H9 (cell line): ENCODE measurements around the gene CNDP1. TPM values are rescaled to one million over a fixed set of nuclear protein-coding genes. Genes with fewer than 3 reads are reported as not detected.

ENCODE experiments used
- DNase-seq: peaks from one replicate; pipeline ENCODE4 v3.0.0-alpha.2; 2017
- H2AFZ ChIP-seq: one replicate; pipeline ENCODE4 v1.6.1; 2013; ENCODE audit warnings: mild to moderate bottlenecking, low read length, control low read depth, moderate library complexity
- H2AK5ac ChIP-seq: 2 replicates; pipeline ENCODE4 v1.6.1; 2013; ENCODE audit warnings: low read length, control low read depth, mixed read lengths; ENCODE audit not compliant: insufficient read length
- H2BK120ac ChIP-seq: one replicate; pipeline ENCODE4 v1.6.1; 2013; ENCODE audit warnings: low read depth, mild to moderate bottlenecking, low read length, control low read depth, inconsistent platforms; ENCODE audit not compliant: poor library complexity, severe bottlenecking
- H2BK12ac ChIP-seq: 2 replicates; pipeline ENCODE4 v1.6.1; 2013; ENCODE audit warnings: low read length, control low read depth, mixed read lengths, low read depth; ENCODE audit not compliant: insufficient read length
- H2BK15ac ChIP-seq: 2 replicates; pipeline ENCODE4 v1.6.1; 2013; ENCODE audit warnings: low read depth, low read length, control low read depth
- H2BK20ac ChIP-seq: one replicate; pipeline ENCODE4 v1.6.1; 2013; ENCODE audit warnings: low read depth, mild to moderate bottlenecking, low read length, control low read depth, inconsistent platforms; ENCODE audit not compliant: poor library complexity, severe bottlenecking
- H2BK5ac ChIP-seq: 2 replicates; pipeline ENCODE4 v1.6.1; 2013; ENCODE audit warnings: low read length, control low read depth, mixed read lengths; ENCODE audit not compliant: insufficient read length
- H3K14ac ChIP-seq: 2 replicates; pipeline ENCODE4 v1.6.1; 2013; ENCODE audit warnings: low read length, control low read depth; ENCODE audit not compliant: insufficient read depth
- H3K18ac ChIP-seq: 2 replicates; pipeline ENCODE4 v1.6.1; 2013; ENCODE audit warnings: low read depth, mild to moderate bottlenecking, mixed read lengths, low read length, control low read depth; ENCODE audit not compliant: insufficient read length
- H3K23ac ChIP-seq: 2 replicates; pipeline ENCODE4 v1.6.1; 2013; ENCODE audit warnings: low read length, control low read depth, mixed read lengths, low read depth; ENCODE audit not compliant: insufficient read length
- H3K23me2 ChIP-seq: 2 replicates; pipeline ENCODE4 v1.6.1; 2013; ENCODE audit warnings: low read depth, mild to moderate bottlenecking, mixed read lengths, low read length, control low read depth; ENCODE audit not compliant: insufficient read length, poor library complexity, severe bottlenecking
- H3K27ac ChIP-seq: 2 replicates; pipeline ENCODE4 v1.5.1; 2013; ENCODE audit warnings: low read length, control low read depth, mixed read lengths, low read depth; ENCODE audit not compliant: insufficient read length
- H3K27me3 ChIP-seq: 2 replicates; pipeline ENCODE4 v1.6.1; 2013; ENCODE audit warnings: low read length, control low read depth, inconsistent platforms; ENCODE audit not compliant: insufficient read depth
- H3K4ac ChIP-seq: 2 replicates; pipeline ENCODE4 v1.6.1; 2013; ENCODE audit warnings: low read depth, mild to moderate bottlenecking, control low read depth, inconsistent platforms, low read length, moderate library complexity
- H3K4me1 ChIP-seq: 2 replicates; pipeline ENCODE4 v1.6.1; 2013; ENCODE audit warnings: low read length, control low read depth, inconsistent platforms; ENCODE audit not compliant: insufficient read depth
- H3K4me2 ChIP-seq: 2 replicates; pipeline ENCODE4 v1.6.1; 2013; ENCODE audit warnings: low read length, control low read depth, mixed read lengths; ENCODE audit not compliant: insufficient read length, insufficient read depth
- H3K56ac ChIP-seq: 2 replicates; pipeline ENCODE4 v1.6.1; 2013; ENCODE audit warnings: low read depth, mild to moderate bottlenecking, mixed read lengths, low read length, control low read depth; ENCODE audit not compliant: insufficient read length
- H3K79me1 ChIP-seq: 2 replicates; pipeline ENCODE4 v1.6.1; 2013; ENCODE audit warnings: low read depth, mild to moderate bottlenecking, moderate library complexity, low read length, control low read depth, inconsistent platforms; ENCODE audit not compliant: insufficient read depth, poor library complexity, severe bottlenecking
- H3K79me2 ChIP-seq: 2 replicates; pipeline ENCODE4 v1.6.1; 2013; ENCODE audit warnings: low read length, control low read depth, inconsistent platforms; ENCODE audit not compliant: insufficient read depth
- H3K9ac ChIP-seq: 2 replicates; pipeline ENCODE4 v1.6.1; 2013; ENCODE audit warnings: low read length, control low read depth, mixed read lengths; ENCODE audit not compliant: insufficient read length; ENCODE audit errors: extremely low read depth
- H3K9me3 ChIP-seq: one replicate; pipeline ENCODE4 v1.6.1; 2013; ENCODE audit warnings: low read depth, low read length, inconsistent platforms; ENCODE audit not compliant: control insufficient read depth
- H3T11ph ChIP-seq: one replicate; pipeline ENCODE4 v1.6.1; 2013; ENCODE audit warnings: mild to moderate bottlenecking, low read length, control low read depth, inconsistent platforms
- H4K20me1 ChIP-seq: one replicate; pipeline ENCODE4 v1.6.1; 2013; ENCODE audit not compliant: control insufficient read depth, insufficient read length, insufficient read depth
- H4K5ac ChIP-seq: 2 replicates; pipeline ENCODE4 v1.6.1; 2013; ENCODE audit warnings: low read depth, mild to moderate bottlenecking, mixed read lengths, low read length, control low read depth; ENCODE audit not compliant: insufficient read length
- H4K8ac ChIP-seq: replicated peaks from 2 replicates; pipeline ENCODE4 v1.6.1; 2013; ENCODE audit warnings: low read length, control low read depth, mixed read lengths, low read depth; ENCODE audit not compliant: insufficient read length
- H4K91ac ChIP-seq: 2 replicates; pipeline ENCODE4 v1.6.1; 2013; ENCODE audit warnings: low read depth, mild to moderate bottlenecking, moderate library complexity, mixed read lengths, low read length, control low read depth; ENCODE audit not compliant: insufficient read length
- H3K27ac Mint-ChIP-seq, 3 experiments: 2 replicates in 2 of 3; 3 replicates in 1 of 3; pipeline ENCODE4 v1.8.0; 2020 to 2021; ENCODE audit warnings: mixed read lengths in 3 of 3, mild to moderate bottlenecking in 1 of 3, moderate library complexity in 1 of 3
- H3K27me3 Mint-ChIP-seq: 2 replicates; pipeline ENCODE4 v1.8.0; 2021; ENCODE audit warnings: low read depth, mild to moderate bottlenecking, moderate library complexity, mixed read lengths
- H3K36me3 Mint-ChIP-seq, 3 experiments: 2 replicates in 2 of 3; 3 replicates in 1 of 3; pipeline ENCODE4 v1.8.0; 2020 to 2021; ENCODE audit warnings: low read depth in 3 of 3, mixed read lengths in 3 of 3; ENCODE audit not compliant: insufficient read depth in 1 of 3
- H3K4me1 Mint-ChIP-seq, 2 experiments: 2 replicates each; pipeline ENCODE4 v1.8.0; 2020; ENCODE audit warnings: mixed read lengths in 2 of 2
- H3K4me3 Mint-ChIP-seq, 2 experiments: 2 replicates in 1 of 2; 3 replicates in 1 of 2; pipeline ENCODE4 v1.8.0; 2020 to 2021; ENCODE audit warnings: mild to moderate bottlenecking in 2 of 2, mixed read lengths in 2 of 2, moderate library complexity in 1 of 2
- H3K9me3 Mint-ChIP-seq, 2 experiments: 2 replicates in 1 of 2; 3 replicates in 1 of 2; pipeline ENCODE4 v1.8.0; 2020; ENCODE audit warnings: mild to moderate bottlenecking in 2 of 2, mixed read lengths in 2 of 2, moderate library complexity in 1 of 2
- CTCF ChIP-seq: fragments of 200-600 bp; sonication (generic); conservative IDR thresholded peaks from 3 replicates; pipeline ENCODE4 v1.8.0; 2021; ENCODE audit warnings: antibody characterized with exemption, mild to moderate bottlenecking
- WGBS: extraction: QIAGEN DNeasy Blood & Tissue Kit; methylation state at CpG from one replicate; pipeline ENCODE4 v1.1.7; 2013; ENCODE audit warnings: missing lambda C conversion rate, low lambda C conversion rate, mixed read lengths; ENCODE audit not compliant: insufficient read length; ENCODE audit errors: extremely low coverage; 5-methylcytosine and 5-hydroxymethylcytosine counted together
- total RNA-seq: library from RNA; stranded (reverse); gene quantifications from 2 replicates; pipeline ENCODE4 v1.2.1, GENCODE V29; 2021

Gene CNDP1
- total RNA-seq, 1 experiment from 2014 or later: not detected

GRCh38 chr18:74624466-74624865 lies 90.2 kb downstream of the CNDP1 start:
- H3K4me1 ChIP-seq: peaks cover 5% of the 10 kb centered on the region; the same call in 1 of the 2 replicates
- H3K4me2 ChIP-seq: no peak overlapping the region
- Mint-ChIP-seq H3K27ac (no peak overlapping the region), H3K36me3 (no peaks in the 10 kb centered on the region), H3K4me3 (no peak overlapping the region), H3K9me3 (no peaks in the 10 kb centered on the region), H3K27me3 (no peaks in the 10 kb centered on the region), H3K4me1 (peaks cover 0 to 4% of the 10 kb centered on the region in 2 experiments; a peak in 2 of 4 replicates)
- H3K9me3 ChIP-seq: no peaks in the 10 kb centered on the region
- H3K27ac ChIP-seq: no peak overlapping the region
- no peak overlapping the region for H3K18ac ChIP-seq
- H2BK120ac ChIP-seq: no peak overlapping the region
- H3K27me3 ChIP-seq: no peaks in the 10 kb centered on the region
- no peak overlapping the region for H2BK5ac ChIP-seq
- H3K79me1 ChIP-seq: no peaks in the 10 kb centered on the region
- no peak overlapping the region for H2BK15ac ChIP-seq
- no CpG with 5 or more reads among the region's 8 CpGs for WGBS
- H3K23me2 ChIP-seq: no peaks in the 10 kb centered on the region
- no peak for DNase-seq
- H4K20me1 ChIP-seq: no peaks in the 10 kb centered on the region
- no peak overlapping the region for H4K91ac ChIP-seq
- H3K14ac ChIP-seq: no peak overlapping the region
- no peak overlapping the region for H2AK5ac ChIP-seq
- H3K4ac ChIP-seq: no peak overlapping the region
- TF ChIP-seq CTCF: no peak
- H4K5ac ChIP-seq: no peak overlapping the region
- no peak overlapping the region for H3K56ac ChIP-seq
- no peak overlapping the region for H4K8ac ChIP-seq
- H3K23ac ChIP-seq: no peak overlapping the region
- H2AFZ ChIP-seq: no peak overlapping the region
- H3T11ph ChIP-seq: no peak overlapping the region
- H3K9ac ChIP-seq: no peak overlapping the region
- H3K79me2 ChIP-seq: no peaks in the 10 kb centered on the region; the same call in 1 of the 2 replicates
- H2BK12ac ChIP-seq: no peak overlapping the region
- no peak overlapping the region for H2BK20ac ChIP-seq
